SK-N-SH (cell line): ENCODE results near the gene ST6GALNAC5. TPM values are rescaled to one million over a fixed set of nuclear protein-coding genes. Genes with fewer than 3 reads are reported as not detected.

Experiments
- CTCF ChIA-PET: fragments of 300-600, 350-600 bp; formaldehyde crosslinking; extraction: SDS; loops from one replicate; lab custom pipeline; 2021; lab: Yijun Ruan, JAX
- POLR2A ChIA-PET: fragments of 350-600 bp; sonication (Branson Sonifier 250); formaldehyde crosslinking; extraction: SDS; loops from one replicate; lab custom pipeline; 2020; ENCODE audit warnings: antibody characterized with exemption, inconsistent platforms; lab: Yijun Ruan, JAX
- DNase-seq: peaks from one replicate; pipeline ENCODE4 v3.0.0; 2012
- H2AFZ ChIP-seq: fragments of 200-600 bp; sonication (generic); 2 replicates; pipeline ENCODE4 v1.8.1; 2016; ENCODE audit warnings: antibody characterized with exemption, mild to moderate bottlenecking, low read depth
- H3F3A ChIP-seq: fragments of 200-600 bp; sonication (generic); replicated peaks from 2 replicates; pipeline ENCODE3; 2016; ENCODE audit warnings: antibody characterized with exemption, mild to moderate bottlenecking; ENCODE audit not compliant: insufficient read depth
- H3K27ac ChIP-seq, 2 experiments: fragments of 200-500 bp in 1 of 2; fragments of 200-600 bp in 1 of 2; sonication (Bioruptor generic) in 1 of 2; sonication (generic), shearing (Covaris generic) in 1 of 2; 2 replicates each; pipeline versions ENCODE4 v1.5.1 to v1.6.1; 2014 to 2016; ENCODE audit warnings: low read depth in 2 of 2, inconsistent platforms in 1 of 2, low read length in 1 of 2, mild to moderate bottlenecking in 1 of 2, mixed read lengths in 1 of 2
- H3K27me3 ChIP-seq: fragments of 200-600 bp; sonication (generic), shearing (Covaris generic); 2 replicates; pipeline ENCODE4 v1.6.1; 2016; ENCODE audit warnings: mixed run types; ENCODE audit not compliant: insufficient read depth
- H3K36me3 ChIP-seq, 2 experiments: fragments of 200-500 bp in 1 of 2; fragments of 200-600 bp in 1 of 2; sonication (Bioruptor generic) in 1 of 2; sonication (generic) in 1 of 2; replicated peaks in 1 of 2; 2 replicates each; pipeline versions ENCODE3 to v1.5.1; 2014 to 2016; ENCODE audit warnings: low read length in 1 of 2, mild to moderate bottlenecking in 1 of 2; ENCODE audit not compliant: insufficient read depth in 2 of 2, control insufficient read depth in 1 of 2
- H3K4me1 ChIP-seq, 2 experiments: fragments of 200-500 bp in 1 of 2; fragments of 200-600 bp in 1 of 2; sonication (Bioruptor generic) in 1 of 2; sonication (generic), shearing (Covaris generic) in 1 of 2; 2 replicates each; pipeline versions ENCODE4 v1.5.1 to v1.6.1; 2014 to 2016; ENCODE audit warnings: low read depth in 1 of 2, low read length in 1 of 2, mixed run types in 1 of 2; ENCODE audit not compliant: insufficient read depth in 2 of 2, control insufficient read depth in 1 of 2
- H3K4me2 ChIP-seq: fragments of 200-600 bp; sonication (generic), shearing (Covaris generic); 2 replicates; pipeline ENCODE4 v1.6.1; 2017; ENCODE audit warnings: mixed run types
- H3K4me3 ChIP-seq, 2 experiments: fragments of 200-500 bp in 1 of 2; fragments of 200-600 bp in 1 of 2; sonication (Bioruptor generic) in 1 of 2; sonication (generic), shearing (Covaris generic) in 1 of 2; 2 replicates each; pipeline versions ENCODE4 v1.5.1 to v1.8.1; 2014 to 2016; ENCODE audit warnings: low read depth in 2 of 2, inconsistent platforms in 1 of 2, low read length in 1 of 2, mild to moderate bottlenecking in 1 of 2, mixed read lengths in 1 of 2, moderate library complexity in 1 of 2
- H3K79me2 ChIP-seq: fragments of 200-600 bp; sonication (generic); 2 replicates; pipeline ENCODE4 v1.8.1; 2017; ENCODE audit warnings: mild to moderate bottlenecking; ENCODE audit not compliant: insufficient read depth
- H3K9ac ChIP-seq: fragments of 200-600 bp; sonication (generic); 2 replicates; pipeline ENCODE4 v1.6.1; 2017; ENCODE audit warnings: mixed run types
- H3K9me2 ChIP-seq: fragments of 200-600 bp; sonication (generic); 2 replicates; pipeline ENCODE4 v1.6.1; 2017; ENCODE audit warnings: mixed run types
- H3K9me3 ChIP-seq: fragments of 200-600 bp; sonication (generic); 2 replicates; pipeline ENCODE4 v1.6.1; 2017; ENCODE audit warnings: mixed run types, mild to moderate bottlenecking, moderate library complexity
- H4K20me1 ChIP-seq: fragments of 200-600 bp; sonication (generic); 2 replicates; pipeline ENCODE4 v1.6.1; 2017; ENCODE audit warnings: mild to moderate bottlenecking, mixed run types; ENCODE audit not compliant: insufficient read depth
- CHD2 ChIP-seq: fragments of 150-350 bp; IDR thresholded peaks from 2 replicates; pipeline ENCODE4 v1.6.1; 2018; ENCODE audit warnings: low read length; ENCODE audit not compliant: partially characterized antibody
- ELF1 ChIP-seq: IDR thresholded peaks from 2 replicates; pipeline ENCODE4 v1.4.0; 2012
- FOSL2 ChIP-seq: IDR thresholded peaks from 2 replicates; pipeline ENCODE4 v1.4.0; 2012; ENCODE audit warnings: low read depth, mild to moderate bottlenecking, moderate library complexity, borderline replicate concordance
- GABPA ChIP-seq: IDR thresholded peaks from 2 replicates; pipeline ENCODE4 v1.4.0; 2012; ENCODE audit warnings: low read depth, mild to moderate bottlenecking
- IRF3 ChIP-seq: fragments of 150-350 bp; IDR thresholded peaks from 2 replicates; pipeline ENCODE4 v1.6.1; 2016; ENCODE audit warnings: mild to moderate bottlenecking, low read depth, low read length
- MAX ChIP-seq: IDR thresholded peaks from 2 replicates; pipeline ENCODE4 v1.4.0; 2012; ENCODE audit warnings: low read depth
- MEF2A ChIP-seq: IDR thresholded peaks from 2 replicates; pipeline ENCODE4 v1.4.0; 2012; ENCODE audit warnings: low read depth, borderline replicate concordance
- PBX3 ChIP-seq: IDR thresholded peaks from 2 replicates; pipeline ENCODE4; 2012
- POLR2AphosphoS5 ChIP-seq: IDR thresholded peaks from 2 replicates; pipeline ENCODE4 v1.6.1; 2012; ENCODE audit warnings: low read depth, low read length
- RAD21 ChIP-seq: IDR thresholded peaks from 2 replicates; pipeline ENCODE4 v1.6.1; 2012; ENCODE audit warnings: mild to moderate bottlenecking, low read length
- RCOR1 ChIP-seq: fragments of 150-350 bp; IDR thresholded peaks from 2 replicates; pipeline ENCODE4 v1.6.1; 2017; ENCODE audit warnings: antibody characterized with exemption, low read length
- REST ChIP-seq: IDR thresholded peaks from 2 replicates; pipeline ENCODE4 v1.6.1; 2012; ENCODE audit warnings: mild to moderate bottlenecking, low read depth, low read length, moderate library complexity
- TCF12 ChIP-seq: IDR thresholded peaks from 2 replicates; pipeline ENCODE4 v1.4.0; 2012
- TEAD4 ChIP-seq: IDR thresholded peaks from 2 replicates; pipeline ENCODE4 v1.4.0; 2012; ENCODE audit warnings: mild to moderate bottlenecking, borderline replicate concordance; ENCODE audit not compliant: insufficient read depth
- YY1 ChIP-seq: IDR thresholded peaks from 2 replicates; pipeline ENCODE4 v1.4.0; 2012; ENCODE audit warnings: low read depth, mild to moderate bottlenecking
- ZBTB33 ChIP-seq: IDR thresholded peaks from 2 replicates; pipeline ENCODE4 v1.4.0; 2012; ENCODE audit warnings: low read depth, borderline replicate concordance
- WGBS: methylation state at CpG from one replicate; pipeline ENCODE4 v1.1.6; 2017; ENCODE audit warnings: low lambda C conversion rate; 5-methylcytosine and 5-hydroxymethylcytosine counted together
- polyA plus RNA-seq, 3 experiments: library from polyadenylated mRNA; depleted of rRNA; stranded (reverse); fragments of >200 nt; gene quantifications; 2 replicates each; pipeline ENCODE4 v1.2.3, GENCODE V29; 2012

The ST6GALNAC5 gene
- polyA plus RNA-seq, 1 of the 3 experiments (the other 2 are of a cell fraction): 10.6 TPM

GRCh38 chr1:76830373-76830772, 36.9 kb upstream of the ST6GALNAC5 start:
- POLR2A ChIA-PET: no interaction called here
- 26% methylated on average over 6 of the region's 6 CpGs for WGBS
- TF ChIP-seq CHD2 (no peak), IRF3 (no peak), REST (no peak), FOSL2 (no peak), MAX (no peak), MEF2A (no peak)

GRCh38 chr1:76832521-76832920, 34.8 kb upstream of the ST6GALNAC5 start:
- Histone ChIP-seq H3F3A (no peaks in the 10 kb centered on the region), H3K9me3 (no peaks in the 10 kb centered on the region), H3K4me3 (no peak overlapping the region), H3K9ac (no peak overlapping the region), H4K20me1 (no peaks in the 10 kb centered on the region), H3K36me3 (no peaks in the 10 kb centered on the region), H3K4me1 (peaks cover 0 to 9% of the 10 kb centered on the region in 2 experiments; a peak in 2 of 4 replicates), H3K27me3 (no peaks in the 10 kb centered on the region), H2AFZ (no peak overlapping the region), H3K27ac (no peak overlapping the region), H3K79me2 (no peaks in the 10 kb centered on the region), H3K9me2 (no peaks in the 10 kb centered on the region), H3K4me2 (no peak overlapping the region)
- no peak for DNase-seq
- POLR2A ChIA-PET: no interaction called here
- CTCF ChIA-PET: interaction anchor here (0.9 kb wide), 1 partner anchor 19 kb away, joined by 3 read pairs; no protein-coding TSS in a partner anchor
- no peak for TF ChIP-seq GABPA
- no peak for TF ChIP-seq FOSL2
- no peak for TF ChIP-seq ELF1
- no peak for TF ChIP-seq TCF12
- no peak for TF ChIP-seq YY1
- TF ChIP-seq TEAD4: no peak
- no peak for TF ChIP-seq POLR2AphosphoS5
- no peak for TF ChIP-seq RCOR1
- no peak for TF ChIP-seq RAD21
- TF ChIP-seq PBX3: no peak
- TF ChIP-seq ZBTB33: no peak
- no peak for TF ChIP-seq REST

More at GRCh38 chr1:76830373-76830772, 36.9 kb upstream of the ST6GALNAC5 start:
- no peaks in the 10 kb centered on the region for H3K36me3 ChIP-seq
- no peaks in the 10 kb centered on the region for H3K79me2 ChIP-seq
- H2AFZ ChIP-seq: peak overlapping the region; percentile 97
- H3F3A ChIP-seq: no peaks in the 10 kb centered on the region
- H3K4me2 ChIP-seq: peak overlapping the region; percentile 75
- no peaks in the 10 kb centered on the region for H3K9me2 ChIP-seq
- no peaks in the 10 kb centered on the region for H4K20me1 ChIP-seq
- CTCF ChIA-PET: interaction anchor here (1.0 to 1.2 kb wide), 2 partner anchors 27 to 676 kb away, joined by 3 read pairs; no protein-coding TSS in a partner anchor
- H3K27ac ChIP-seq: peak overlapping the region; percentile 53 to 80
- peak overlapping the region; percentile 17; a peak in 2 of 4 replicates for H3K4me3 ChIP-seq
- DNase-seq: no peak
- H3K27me3 ChIP-seq: no peaks in the 10 kb centered on the region
- H3K9ac ChIP-seq: peak overlapping the region; percentile 56; the same call in 1 of the 2 replicates
- H3K9me3 ChIP-seq: no peaks in the 10 kb centered on the region
- H3K4me1 ChIP-seq: peaks cover 0 to 9% of the 10 kb centered on the region in 2 experiments; a peak in 2 of 4 replicates
